ENCODE results near the gene C11orf21. TPM values are rescaled to one million over a fixed set of nuclear protein-coding genes. Genes with fewer than 3 reads are reported as not detected.

Gene C11orf21
- total and polyA plus RNA-seq, 2 experiments from 2014 or later, result 0.17 to 0.68 TPM

DNA sequence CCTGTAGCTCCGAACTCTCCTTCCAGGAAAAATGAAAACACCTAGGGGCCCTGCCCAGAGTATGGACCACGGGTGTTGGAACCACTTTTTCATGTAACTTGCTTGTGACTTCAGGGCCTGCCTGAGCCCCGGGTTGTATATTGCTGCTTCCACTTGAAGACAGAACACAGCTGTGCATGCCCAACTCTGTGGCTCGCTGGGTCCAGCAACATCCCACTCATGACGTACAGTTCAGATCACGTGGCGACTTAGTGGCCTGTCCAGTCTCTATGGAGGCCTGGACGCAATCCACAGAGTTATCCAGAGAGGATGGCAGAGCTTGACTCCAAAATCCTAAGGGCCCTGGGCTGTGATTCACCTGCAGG lies 6.8 kb downstream of the C11orf21 start:
- no peak overlapping the region for H3K4me3 ChIP-seq
- H3K79me2 ChIP-seq, result no peaks in the 10 kb centered on the region
- 88% methylated on average over 8 of the region's 8 CpGs for WGBS (ENCODE audit: low lambda C conversion rate, missing lambda C conversion rate)
- H3K4me2 ChIP-seq, result no peak overlapping the region
- no peak overlapping the region for H3K27ac ChIP-seq
- no peaks in the 10 kb centered on the region for H3K9me2 ChIP-seq (replicated peaks; ENCODE audit: insufficient read depth)
- no peaks in the 10 kb centered on the region for H4K20me1 ChIP-seq (ENCODE audit: insufficient read depth, poor library complexity, severe bottlenecking)
- no peak overlapping the region for H2AFZ ChIP-seq
- TF ChIP-seq EZH2phosphoT487 (IDR thresholded peaks at IDR 0.05; ENCODE audit: low read depth, severe bottlenecking, unreplicated experiment) (no peak), CTCF (IDR thresholded peaks at IDR 0.05; ENCODE audit: poor library complexity) (no peak), EZH2 (IDR thresholded peaks at IDR 0.05; ENCODE audit: borderline replicate concordance) (no peak)
- no peaks in the 10 kb centered on the region for H3K9me3 ChIP-seq (ENCODE audit: low read depth)
- H3K4me1 ChIP-seq (ENCODE audit: insufficient read depth), result peaks cover 5% of the 10 kb centered on the region
- H3K27me3 ChIP-seq, result peaks cover 4% of the 10 kb centered on the region
- H3K36me3 ChIP-seq (replicated peaks; ENCODE audit: insufficient read depth, low read depth), result no peaks in the 10 kb centered on the region
- no peak for DNase-seq (ENCODE audit: low spot score)

DNA sequence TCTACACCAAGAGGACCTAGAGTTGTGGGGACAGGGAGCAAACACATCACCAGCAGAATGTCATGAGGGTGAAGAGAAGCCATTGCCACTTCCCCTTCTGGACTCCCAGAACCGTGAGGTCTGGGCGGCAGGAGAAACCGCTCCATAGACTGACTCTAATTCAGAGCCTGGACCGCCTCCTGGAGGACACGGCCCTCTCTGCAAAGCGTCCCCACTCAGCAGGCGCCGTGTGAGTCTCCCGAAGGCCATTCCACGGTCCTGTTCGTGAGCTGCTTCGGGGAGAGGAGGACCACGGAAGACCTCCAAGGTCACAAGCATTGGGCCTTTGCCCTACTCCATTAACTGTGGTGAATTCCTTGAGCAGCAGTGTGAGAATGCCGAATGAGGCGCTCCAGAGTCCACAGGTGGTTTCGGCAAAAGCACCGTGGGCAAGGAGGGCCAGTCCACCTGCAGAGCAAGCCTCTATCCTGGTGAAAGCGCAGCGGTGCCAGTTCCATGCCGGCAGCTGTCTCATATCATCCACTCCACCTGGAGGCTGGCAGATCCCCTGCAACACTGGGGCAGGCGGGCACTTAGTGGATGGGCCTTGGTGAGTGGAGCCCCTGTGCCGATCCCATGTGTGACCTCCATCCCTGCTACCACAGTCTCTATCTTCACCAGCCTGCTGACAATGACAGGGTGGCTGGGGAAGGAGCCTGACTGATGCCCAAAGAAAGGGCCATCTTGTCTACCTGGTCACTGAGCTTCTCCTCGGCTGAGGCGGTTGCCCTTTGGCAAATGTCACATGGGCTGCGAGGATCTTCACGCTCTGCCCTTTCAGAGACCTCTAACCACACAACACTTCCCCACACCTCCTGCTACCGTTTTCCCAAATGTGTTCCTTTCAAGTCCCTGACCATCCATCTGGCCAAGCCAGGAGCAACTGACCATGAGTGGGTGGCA lies 7.5 kb downstream of the C11orf21 start:
- Histone ChIP-seq H3K9me2 (replicated peaks; ENCODE audit: insufficient read depth) (no peaks in the 10 kb centered on the region), H3K27ac (no peak overlapping the region), H3K4me3 (no peak overlapping the region), H3K79me2 (no peaks in the 10 kb centered on the region), H3K4me2 (no peak overlapping the region), H3K4me1 (ENCODE audit: insufficient read depth) (peaks cover 5% of the 10 kb centered on the region), H3K9me3 (ENCODE audit: low read depth) (no peaks in the 10 kb centered on the region), H3K27me3 (peaks cover 5% of the 10 kb centered on the region), H2AFZ (no peak overlapping the region), H4K20me1 (ENCODE audit: insufficient read depth, poor library complexity, severe bottlenecking) (no peaks in the 10 kb centered on the region), H3K36me3 (replicated peaks; ENCODE audit: insufficient read depth, low read depth) (no peaks in the 10 kb centered on the region)
- DNase-seq (ENCODE audit: low spot score), result no peak
- WGBS (ENCODE audit: low lambda C conversion rate, missing lambda C conversion rate), result 84% methylated on average over 27 of the region's 27 CpGs
- no peak for TF ChIP-seq EZH2 (IDR thresholded peaks at IDR 0.05; ENCODE audit: borderline replicate concordance)
- TF ChIP-seq EZH2phosphoT487 (IDR thresholded peaks at IDR 0.05; ENCODE audit: low read depth, severe bottlenecking, unreplicated experiment), result no peak
- no peak for TF ChIP-seq CTCF (IDR thresholded peaks at IDR 0.05; ENCODE audit: poor library complexity)

DNA sequence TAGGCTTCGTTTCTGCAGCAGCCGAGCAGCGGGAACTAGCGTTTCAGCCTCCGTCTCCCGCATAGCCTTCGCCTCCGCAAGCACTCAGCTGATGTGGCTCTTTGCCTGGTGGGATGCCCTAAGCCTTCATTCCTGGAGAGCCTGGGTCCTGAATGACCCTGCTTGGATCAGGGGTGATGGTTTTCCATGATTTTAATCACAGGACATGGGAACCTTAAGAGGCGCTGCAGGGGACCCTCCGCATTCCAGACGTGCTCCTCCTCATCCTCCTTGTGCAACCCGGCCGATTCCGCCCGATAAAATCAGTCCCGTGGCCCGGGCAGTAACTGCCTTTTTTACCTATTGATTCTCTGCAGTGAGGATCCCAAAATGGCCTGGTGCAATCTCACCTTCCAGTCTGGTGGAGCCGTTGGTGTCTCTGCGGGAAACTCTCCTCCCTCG lies 8.2 kb downstream of the C11orf21 start:
- Histone ChIP-seq H3K79me2 (no peaks in the 10 kb centered on the region), H3K4me2 (no peak overlapping the region), H3K9me2 (replicated peaks; ENCODE audit: insufficient read depth) (no peaks in the 10 kb centered on the region), H3K9me3 (ENCODE audit: low read depth) (no peaks in the 10 kb centered on the region), H2AFZ (no peak overlapping the region), H3K27ac (no peak overlapping the region), H4K20me1 (ENCODE audit: insufficient read depth, poor library complexity, severe bottlenecking) (no peaks in the 10 kb centered on the region), H3K36me3 (replicated peaks; ENCODE audit: insufficient read depth, low read depth) (no peaks in the 10 kb centered on the region), H3K27me3 (peaks cover 5% of the 10 kb centered on the region), H3K4me3 (no peak overlapping the region), H3K4me1 (ENCODE audit: insufficient read depth) (no peaks in the 10 kb centered on the region)
- 89% methylated on average over 20 of the region's 20 CpGs for WGBS (ENCODE audit: low lambda C conversion rate, missing lambda C conversion rate)
- no peak for DNase-seq (ENCODE audit: low spot score)
- no peak for TF ChIP-seq EZH2phosphoT487 (IDR thresholded peaks at IDR 0.05; ENCODE audit: low read depth, severe bottlenecking, unreplicated experiment)
- no peak for TF ChIP-seq EZH2 (IDR thresholded peaks at IDR 0.05; ENCODE audit: borderline replicate concordance)
- no peak for TF ChIP-seq CTCF (IDR thresholded peaks at IDR 0.05; ENCODE audit: poor library complexity)

Data from hepatocyte (in vitro differentiated cells).